ENCODE measurements around the gene MRPS27. TPM values are rescaled to one million over a fixed set of nuclear protein-coding genes. Genes with fewer than 3 reads are reported as not detected.

The MRPS27 gene
- total RNA-seq, 4 donors from 2014 or later, result 20.8 to 39.6 (median 24.7) TPM

- DNase-seq, result no peak
- Histone ChIP-seq H3K4me3 (no peak overlapping the region), H3K36me3 (peaks cover 0 to 6% (median 0%) of the 10 kb centered on the region in 3 donors), H3K27ac (no peak overlapping the region), H3K27me3 (no peaks in the 10 kb centered on the region), H3K9me3 (no peaks in the 10 kb centered on the region), H3K4me1 (no peaks in the 10 kb centered on the region)
- TF ChIP-seq, protein P1, sequence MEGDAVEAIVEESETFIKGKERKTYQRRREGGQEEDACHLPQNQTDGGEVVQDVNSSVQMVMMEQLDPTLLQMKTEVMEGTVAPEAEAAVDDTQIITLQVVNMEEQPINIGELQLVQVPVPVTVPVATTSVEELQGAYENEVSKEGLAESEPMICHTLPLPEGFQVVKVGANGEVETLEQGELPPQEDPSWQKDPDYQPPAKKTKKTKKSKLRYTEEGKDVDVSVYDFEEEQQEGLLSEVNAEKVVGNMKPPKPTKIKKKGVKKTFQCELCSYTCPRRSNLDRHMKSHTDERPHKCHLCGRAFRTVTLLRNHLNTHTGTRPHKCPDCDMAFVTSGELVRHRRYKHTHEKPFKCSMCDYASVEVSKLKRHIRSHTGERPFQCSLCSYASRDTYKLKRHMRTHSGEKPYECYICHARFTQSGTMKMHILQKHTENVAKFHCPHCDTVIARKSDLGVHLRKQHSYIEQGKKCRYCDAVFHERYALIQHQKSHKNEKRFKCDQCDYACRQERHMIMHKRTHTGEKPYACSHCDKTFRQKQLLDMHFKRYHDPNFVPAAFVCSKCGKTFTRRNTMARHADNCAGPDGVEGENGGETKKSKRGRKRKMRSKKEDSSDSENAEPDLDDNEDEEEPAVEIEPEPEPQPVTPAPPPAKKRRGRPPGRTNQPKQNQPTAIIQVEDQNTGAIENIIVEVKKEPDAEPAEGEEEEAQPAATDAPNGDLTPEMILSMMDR (IDR thresholded peaks at IDR 0.05), result peak in 2 of 6 experiments; percentile 4
- no peak for TF ChIP-seq POLR2A (IDR thresholded peaks at IDR 0.05)
Observed at GRCh38 chr5:72355706-72356299, 35.8 kb upstream of the MRPS27 start.

DNA sequence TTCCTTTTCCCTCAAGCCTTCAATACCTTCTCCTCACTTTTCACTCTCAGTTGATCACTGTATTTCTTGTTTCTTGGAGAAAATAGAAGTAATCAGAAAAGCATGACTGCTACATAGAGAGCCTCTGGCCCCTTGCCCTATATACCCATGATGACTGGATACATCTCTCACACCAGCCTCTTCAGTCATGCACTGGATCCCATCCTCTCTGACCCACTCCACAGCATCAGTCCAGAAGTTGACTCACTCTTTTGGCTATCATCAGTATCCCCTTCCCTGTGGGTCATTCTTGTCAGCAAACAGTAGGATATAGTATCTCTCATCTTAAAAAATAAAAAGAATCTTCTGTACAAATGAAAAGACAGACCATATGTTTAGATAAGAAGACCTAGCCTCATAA is 33.0 kb upstream of the MRPS27 start:
- Histone ChIP-seq H3K4me3 (no peak overlapping the region), H3K27me3 (no peaks in the 10 kb centered on the region), H3K9me3 (no peaks in the 10 kb centered on the region), H3K4me1 (no peaks in the 10 kb centered on the region), H3K27ac (no peak overlapping the region), H3K36me3 (no peaks in the 10 kb centered on the region)
- TF ChIP-seq POLR2A (IDR thresholded peaks at IDR 0.05), result no peak
- TF ChIP-seq, protein P1 (IDR thresholded peaks at IDR 0.05), result no peak
- no peak for DNase-seq

GRCh38 chr5:72352616-72353015 is 32.6 kb upstream of the MRPS27 start:
- Histone ChIP-seq H3K9me3 (no peaks in the 10 kb centered on the region), H3K4me3 (no peak overlapping the region), H3K27ac (no peak overlapping the region), H3K27me3 (no peaks in the 10 kb centered on the region), H3K4me1 (no peaks in the 10 kb centered on the region), H3K36me3 (no peaks in the 10 kb centered on the region)
- no peak for DNase-seq
- TF ChIP-seq, protein P1 (IDR thresholded peaks at IDR 0.05), result no peak
- TF ChIP-seq POLR2A (IDR thresholded peaks at IDR 0.05), result no peak

DNA sequence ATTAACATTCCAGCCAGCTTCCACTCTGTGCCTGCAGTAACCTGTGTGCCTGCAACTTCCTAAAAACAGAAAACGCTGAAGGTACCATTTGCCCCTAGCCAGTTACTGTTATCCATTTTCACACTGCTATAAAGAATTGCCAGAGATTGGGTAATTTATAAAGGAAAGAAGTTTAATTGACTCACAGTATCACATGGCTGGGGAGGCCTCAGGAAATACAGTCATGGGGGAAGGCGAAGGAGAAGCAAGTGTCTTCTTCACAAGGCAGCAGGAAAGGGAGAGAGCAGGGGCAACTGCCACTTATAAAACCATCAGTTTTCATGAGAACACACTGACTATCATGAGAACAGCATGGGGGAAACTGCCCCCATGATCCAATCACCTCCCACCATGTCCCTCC is 31.3 kb upstream of the MRPS27 start:
- no peak overlapping the region for H3K4me3 ChIP-seq
- DNase-seq, result no peak
- TF ChIP-seq POLR2A (IDR thresholded peaks at IDR 0.05), result no peak
- TF ChIP-seq, protein P1 (IDR thresholded peaks at IDR 0.05), result no peak
- H3K27ac ChIP-seq, result no peak overlapping the region
- H3K36me3 ChIP-seq, result no peaks in the 10 kb centered on the region
- no peaks in the 10 kb centered on the region for H3K4me1 ChIP-seq
- H3K9me3 ChIP-seq, result no peaks in the 10 kb centered on the region
- no peaks in the 10 kb centered on the region for H3K27me3 ChIP-seq

DNA sequence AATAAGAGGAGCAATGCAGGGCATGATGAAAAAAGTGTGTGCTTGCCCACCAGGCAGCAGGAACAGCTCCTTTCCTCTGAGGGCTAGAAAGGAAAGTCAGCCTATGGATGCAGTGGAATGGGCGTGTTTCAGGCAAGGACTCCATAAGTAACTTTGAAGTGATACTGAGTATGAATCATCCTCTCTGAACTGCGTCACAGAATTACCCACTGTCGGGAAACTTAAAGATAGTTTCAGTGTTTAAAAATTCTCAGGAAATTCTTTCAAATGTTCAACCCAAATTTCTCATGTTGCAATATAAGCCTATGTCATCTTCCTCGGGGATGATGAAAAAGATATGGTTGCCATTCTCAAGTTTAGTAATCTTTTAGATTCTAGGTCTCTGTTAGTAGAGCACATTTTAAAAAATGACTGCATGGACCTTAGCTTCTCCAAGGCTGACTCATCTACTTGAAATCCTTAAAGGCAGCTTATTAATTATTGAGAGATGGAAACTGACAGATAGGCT is 27.8 kb upstream of the MRPS27 start:
- H3K4me3 ChIP-seq, result no peak overlapping the region
- H3K36me3 ChIP-seq, result no peaks in the 10 kb centered on the region
- no peak for TF ChIP-seq POLR2A (IDR thresholded peaks at IDR 0.05)
- TF ChIP-seq, protein P1 (IDR thresholded peaks at IDR 0.05), result no peak
- H3K27me3 ChIP-seq, result no peaks in the 10 kb centered on the region
- no peak overlapping the region for H3K27ac ChIP-seq
- H3K9me3 ChIP-seq, result no peaks in the 10 kb centered on the region
- H3K4me1 ChIP-seq, result no peaks in the 10 kb centered on the region
- DNase-seq, result no peak

Measured in Peyer's patch (tissue), 4 donors.